ENCODE data around the gene COPS7B.

- TF ChIP-seq GATA2 (IDR thresholded peaks at IDR 0.05; ENCODE audit: low read depth, low read length) = no peak
- no peak for TF ChIP-seq GATA3 (IDR thresholded peaks at IDR 0.05; ENCODE audit: low read depth, low read length)
These were observed 5.1 kb upstream of the COPS7B start, which contains the start of gene PDE6D for GRCh38 chr2:231780909-231781797.
